Cardiac fibroblast (primary cell): ENCODE results near the gene TMEM176B.
"Not testable (repeated sequence)": the region's sequence is repeated elsewhere in the genome, so short reads cannot be mapped to it uniquely, and the experiment has no call there.

Experiments used
- DNase-seq, 2 donors: peaks; one replicate each; pipeline versions ENCODE4 v3.0.0 to v3.0.0-alpha.2; 2010; ENCODE audit warnings: low read depth in 2 of 2
- H3K4me3 ChIP-seq, 2 donors: replicated peaks in 1 of 2; 1 replicate in 1 of 2; 2 replicates in 1 of 2; pipeline ENCODE4 v1.5.1; 2011; ENCODE audit warnings: low read depth in 2 of 2, low read length in 2 of 2, mild to moderate bottlenecking in 2 of 2, moderate library complexity in 1 of 2
- TF ChIP-seq, protein P1 (sequence below): IDR thresholded peaks from one replicate; pipeline ENCODE4 v1.5.1; 2011; ENCODE audit warnings: low read depth, mild to moderate bottlenecking, low read length, inconsistent platforms

TMEM176B gene

DNA sequence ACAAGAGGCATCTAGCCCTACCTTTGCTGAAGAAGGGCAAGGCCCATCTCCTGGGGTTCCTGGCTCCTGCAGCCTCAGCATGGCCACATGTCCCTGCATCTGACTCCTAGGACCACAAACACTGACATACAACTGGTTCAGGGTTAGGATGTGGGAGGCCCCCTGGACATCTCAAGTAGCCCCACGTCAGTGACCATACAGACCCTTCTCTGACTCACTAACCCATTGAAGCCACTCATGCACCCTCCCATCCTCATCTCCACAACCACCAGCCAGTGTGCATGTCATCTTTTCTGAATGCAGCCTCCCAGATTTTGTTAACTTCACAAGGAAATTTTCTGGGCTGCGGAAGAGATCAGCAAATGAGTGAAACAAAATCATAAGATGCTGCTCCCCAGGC, 18.2 kb downstream of the TMEM176B start:
- no peak for DNase-seq
- TF ChIP-seq, protein P1, sequence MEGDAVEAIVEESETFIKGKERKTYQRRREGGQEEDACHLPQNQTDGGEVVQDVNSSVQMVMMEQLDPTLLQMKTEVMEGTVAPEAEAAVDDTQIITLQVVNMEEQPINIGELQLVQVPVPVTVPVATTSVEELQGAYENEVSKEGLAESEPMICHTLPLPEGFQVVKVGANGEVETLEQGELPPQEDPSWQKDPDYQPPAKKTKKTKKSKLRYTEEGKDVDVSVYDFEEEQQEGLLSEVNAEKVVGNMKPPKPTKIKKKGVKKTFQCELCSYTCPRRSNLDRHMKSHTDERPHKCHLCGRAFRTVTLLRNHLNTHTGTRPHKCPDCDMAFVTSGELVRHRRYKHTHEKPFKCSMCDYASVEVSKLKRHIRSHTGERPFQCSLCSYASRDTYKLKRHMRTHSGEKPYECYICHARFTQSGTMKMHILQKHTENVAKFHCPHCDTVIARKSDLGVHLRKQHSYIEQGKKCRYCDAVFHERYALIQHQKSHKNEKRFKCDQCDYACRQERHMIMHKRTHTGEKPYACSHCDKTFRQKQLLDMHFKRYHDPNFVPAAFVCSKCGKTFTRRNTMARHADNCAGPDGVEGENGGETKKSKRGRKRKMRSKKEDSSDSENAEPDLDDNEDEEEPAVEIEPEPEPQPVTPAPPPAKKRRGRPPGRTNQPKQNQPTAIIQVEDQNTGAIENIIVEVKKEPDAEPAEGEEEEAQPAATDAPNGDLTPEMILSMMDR, result no peak
- H3K4me3 ChIP-seq, result no peak overlapping the region

DNA sequence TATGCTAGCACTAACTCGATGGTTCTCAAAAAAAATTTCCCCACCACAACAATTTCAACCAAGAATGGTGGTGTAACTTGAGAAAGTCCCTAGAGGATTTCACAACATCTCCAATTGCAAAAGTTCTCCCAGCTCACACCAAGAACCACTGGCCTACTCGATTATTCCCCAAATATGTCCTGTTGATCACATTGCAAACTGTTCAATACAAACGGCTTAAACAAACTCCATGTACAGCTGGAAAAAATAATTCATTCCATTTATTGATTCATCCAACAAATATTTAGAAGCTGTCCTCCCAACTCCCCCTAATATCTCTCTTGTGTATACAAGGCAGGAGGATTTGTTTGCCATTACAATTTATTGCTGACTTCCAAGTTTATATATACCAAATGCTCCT, 19.1 kb downstream of the TMEM176B start:
- TF ChIP-seq, protein P1, result no peak
- H3K4me3 ChIP-seq, result no peak overlapping the region
- DNase-seq, result peak; percentile 33 to 81

DNA sequence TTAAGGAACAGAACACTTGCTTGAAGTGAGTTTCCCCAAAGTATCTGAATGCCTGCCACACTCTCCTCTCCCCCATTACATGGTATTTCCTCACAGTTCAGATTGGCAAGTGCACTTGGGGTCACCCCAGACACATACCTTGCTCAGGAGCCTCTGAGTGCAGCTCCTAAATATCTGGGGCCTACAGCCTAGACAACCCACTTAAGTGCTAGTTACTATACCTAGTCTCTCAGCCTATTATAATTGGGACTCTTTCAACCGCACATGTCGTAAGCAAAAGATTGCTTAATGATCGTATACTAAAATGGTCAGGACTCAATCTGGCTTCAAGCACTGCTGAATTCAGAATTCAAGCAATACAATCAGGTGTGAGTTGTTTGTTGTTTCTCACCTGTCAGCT, 19.9 kb downstream of the TMEM176B start:
- no peak overlapping the region for H3K4me3 ChIP-seq
- TF ChIP-seq, protein P1, result no peak
- no peak for DNase-seq

DNA sequence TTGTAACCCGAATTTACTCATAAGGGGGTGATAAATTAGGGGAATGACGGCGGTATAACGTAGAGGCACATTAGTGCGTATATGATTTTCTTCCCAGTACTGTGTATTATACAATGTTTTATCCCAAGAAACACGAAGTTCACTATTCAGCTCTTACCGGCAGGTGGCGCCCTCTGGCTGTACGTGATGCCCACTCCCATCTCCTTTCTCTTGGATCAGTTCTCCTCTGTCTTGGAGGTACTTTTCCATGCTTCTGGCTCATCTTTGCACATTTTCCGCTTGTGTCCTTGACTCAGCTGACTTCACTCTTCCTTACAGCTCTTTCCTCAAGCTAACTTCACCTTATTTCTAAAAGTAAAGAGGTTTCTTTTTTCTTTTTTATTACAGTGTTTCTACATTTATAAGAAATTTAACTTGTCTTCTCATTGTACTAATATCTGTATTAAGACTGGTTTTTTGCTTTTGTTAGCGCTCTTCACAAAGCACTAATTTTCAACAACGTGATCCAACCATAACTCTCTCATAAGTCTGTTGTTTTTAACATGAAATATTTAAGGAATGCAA, 21.3 kb downstream of the TMEM176B start:
- H3K4me3 ChIP-seq, result no peak overlapping the region
- peak; percentile 74 to 75 for DNase-seq
- TF ChIP-seq, protein P1, result peak; percentile 88

DNA sequence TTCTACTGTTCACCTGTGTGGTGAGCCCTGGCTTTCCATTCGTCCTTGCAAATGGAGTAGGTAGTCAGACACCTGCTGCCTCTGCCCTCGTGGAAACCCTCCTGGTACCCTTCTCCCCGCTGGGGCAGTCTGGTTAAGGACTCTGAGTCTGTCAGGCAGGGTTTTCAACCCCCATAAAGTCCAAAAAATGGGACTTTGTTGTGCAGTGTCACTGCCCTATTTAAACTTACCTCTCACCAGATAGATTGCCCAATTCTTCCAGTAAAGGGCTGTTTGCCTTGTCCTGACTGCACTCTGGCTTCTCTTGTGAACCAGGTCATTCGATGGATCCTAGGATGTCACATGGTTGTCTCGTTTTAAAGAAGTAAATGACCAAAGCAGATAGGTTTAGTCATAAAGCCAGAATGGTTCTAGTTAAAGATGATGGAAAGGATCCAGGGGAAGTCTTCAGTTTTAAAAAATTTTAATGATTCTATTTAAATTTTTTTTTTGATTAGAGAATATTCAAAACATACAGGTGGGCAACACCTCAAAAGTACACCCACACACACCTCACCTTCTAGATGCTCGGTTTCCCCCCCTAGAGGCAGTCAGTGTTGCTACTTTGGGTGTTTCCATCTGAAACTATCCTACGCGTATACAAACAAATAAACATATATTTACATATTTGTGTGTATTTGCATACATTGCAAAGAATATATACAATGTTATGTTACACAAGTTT, 22.0 kb downstream of the TMEM176B start:
- TF ChIP-seq, protein P1, result no peak
- no peak overlapping the region for H3K4me3 ChIP-seq
- no peak for DNase-seq

DNA sequence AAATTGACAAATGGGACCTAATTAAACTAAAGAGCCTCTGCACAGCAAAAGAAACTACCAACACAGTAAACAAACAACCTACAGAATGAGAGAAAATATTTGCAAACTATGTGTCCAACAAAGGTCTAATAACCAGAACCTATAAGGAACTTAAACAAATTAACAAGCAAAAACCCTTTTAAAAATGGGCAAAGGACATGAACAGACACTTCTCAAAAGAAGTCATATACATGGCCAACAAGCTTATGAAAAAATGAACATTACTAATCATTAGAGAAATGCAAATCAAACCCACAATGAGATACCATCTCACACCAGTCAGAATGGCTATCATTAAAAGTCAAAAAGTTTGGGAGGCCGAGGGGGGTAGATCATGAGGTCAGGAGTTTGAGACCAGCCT, 26.0 kb downstream of the TMEM176B start:
- not testable (repeated sequence) for DNase-seq

DNA sequence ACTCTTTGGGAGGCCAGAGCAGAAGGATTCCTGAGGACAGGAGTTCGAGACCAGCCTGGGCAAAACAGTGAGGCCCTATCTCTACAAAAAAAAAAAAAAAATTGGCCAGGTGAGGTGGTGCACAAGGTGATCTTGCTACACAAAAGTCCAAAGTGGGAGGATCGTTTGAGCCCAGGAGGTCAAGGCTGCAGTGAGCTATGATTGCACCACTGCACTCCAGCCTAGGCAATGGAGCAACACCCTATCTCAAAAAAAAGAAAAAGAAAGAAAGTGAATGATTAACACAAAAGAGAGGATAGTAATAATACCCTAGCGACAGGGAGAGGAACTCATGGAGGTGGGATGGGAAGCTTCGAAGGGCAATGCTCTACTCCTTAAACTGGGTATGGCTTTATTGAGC, 30.4 kb downstream of the TMEM176B start:
- TF ChIP-seq, protein P1, result no peak
- DNase-seq, result no peak
- no peak overlapping the region for H3K4me3 ChIP-seq

More for the DNA sequence above, 26.0 kb downstream of the TMEM176B start:
- H3K4me3 ChIP-seq, result not testable (repeated sequence)
